Renal cortex interstitium (tissue), 11 donors: ENCODE data around the gene ZNF512B. TPM values are rescaled to one million over a fixed set of nuclear protein-coding genes. Genes with fewer than 3 reads are reported as not detected.
"Not testable (repeated sequence)": the region's sequence is repeated elsewhere in the genome, so short reads cannot be mapped to it uniquely, and the experiment has no call there.

ENCODE experiments used
- DNase-seq, 11 donors: peaks; one replicate each; pipeline ENCODE4 v3.0.0-alpha.2; 2013; ENCODE audit warnings: low read depth in 9 of 11, low spot score in 4 of 11; ENCODE audit errors: extremely low read depth in 1 of 11
- polyA plus RNA-seq, 3 donors: library from polyadenylated mRNA; unstranded; fragments of 120-200 nt; gene quantifications; one replicate each; pipeline ENCODE4 v1.2.1, GENCODE V29; 2013; ENCODE audit not compliant: insufficient read length in 3 of 3

ZNF512B gene
- polyA plus RNA-seq, 3 donors: 23.7 to 33.5 (median 29.5) TPM

- no peak for DNase-seq
These were observed 40.7 kb downstream of the ZNF512B start for GRCh38 chr20:63929071-63929470.

GRCh38 chr20:63926298-63926697 is 43.4 kb downstream of the ZNF512B start:
- DNase-seq: no peak

- no peak for DNase-seq
These were observed 45.5 kb downstream of the ZNF512B start for GRCh38 chr20:63924241-63924640.

GRCh38 chr20:63923651-63924050 is 46.1 kb downstream of the ZNF512B start:
- DNase-seq: no peak

GRCh38 chr20:63920226-63920625 is 49.5 kb downstream of the ZNF512B start:
- DNase-seq: no peak

GRCh38 chr20:63919130-63919529 is 50.6 kb downstream of the ZNF512B start:
- DNase-seq: no peak

- DNase-seq: no peak
These were observed 51.9 kb downstream of the ZNF512B start for GRCh38 chr20:63917811-63918210.

GRCh38 chr20:63916371-63916939 is 53.3 kb downstream of the ZNF512B start:
- DNase-seq: not testable (repeated sequence)

GRCh38 chr20:63915471-63915870 is 54.3 kb downstream of the ZNF512B start:
- DNase-seq: no peak

GRCh38 chr20:63913768-63914167 is 56.0 kb downstream of the ZNF512B start:
- no peak for DNase-seq

- DNase-seq: no peak
These were observed 58.6 kb downstream of the ZNF512B start for GRCh38 chr20:63911176-63911575.

- DNase-seq: no peak
These were observed 61.6 kb downstream of the ZNF512B start for GRCh38 chr20:63908008-63908682.

Other genes starting within 250 kb of the ZNF512B start
- 10 to 100 TPM in 2 of 3 donors, 1 to 10 TPM in 1; 3.1 to 14.2 (median 10.7) TPM for gene LIME1, start 233.3 kb downstream of the ZNF512B start, polyA plus RNA-seq
- 100 to 1,000 TPM in 2 of 3 donors, 10 to 100 TPM in 1; 65.7 to 124 (median 123) TPM for gene SLC2A4RG, start 230.2 kb downstream of the ZNF512B start, polyA plus RNA-seq
- gene ZBTB46, start 138.7 kb downstream of the ZNF512B start, polyA plus RNA-seq: 10 to 100 TPM; 15.5 to 20.0 (median 19.2) TPM
- not detected for gene ABHD16B, start 108.4 kb downstream of the ZNF512B start, polyA plus RNA-seq
- 100 to 1,000 TPM in 1 of 3 donors, 10 to 100 TPM in 2; 79.9 to 102 (median 90.5) TPM for gene TPD52L2, start 104.7 kb downstream of the ZNF512B start, polyA plus RNA-seq
- gene DNAJC5, start 74.8 kb downstream of the ZNF512B start, polyA plus RNA-seq: 10 to 100 TPM; 26.2 to 33.0 (median 31.4) TPM
- 10 to 100 TPM; 40.0 to 77.6 (median 58.7) TPM for gene UCKL1, start 13.5 kb downstream of the ZNF512B start, polyA plus RNA-seq
- 1 to 10 TPM; 5.8 to 9.9 (median 9.3) TPM for gene SAMD10, start 9.7 kb upstream of the ZNF512B start, polyA plus RNA-seq
- gene PRPF6, start 11.2 kb upstream of the ZNF512B start, polyA plus RNA-seq: 10 to 100 TPM; 81.8 to 95.2 (median 87.4) TPM
- gene C20orf204, start 66.3 kb upstream of the ZNF512B start, polyA plus RNA-seq: 1 to 10 TPM in 2 of 3 donors, under 1 TPM in 1; 0.56 to 1.1 (median 1.0) TPM
- gene SOX18, start 79.7 kb upstream of the ZNF512B start, polyA plus RNA-seq: 10 to 100 TPM in 2 of 3 donors, 1 to 10 TPM in 1; 5.5 to 12.1 (median 12.1) TPM
- gene TCEA2, start 93.3 kb upstream of the ZNF512B start, polyA plus RNA-seq: 10 to 100 TPM; 72.5 to 93.9 (median 89.4) TPM
- 1 to 10 TPM; 4.5 to 7.1 (median 5.7) TPM for gene RGS19, start 109.6 kb upstream of the ZNF512B start, polyA plus RNA-seq
- 1 to 10 TPM in 2 of 3 donors, under 1 TPM in 1; 0.65 to 1.3 (median 1.2) TPM for gene OPRL1, start 110.2 kb upstream of the ZNF512B start, polyA plus RNA-seq
- gene LKAAEAR1, start 114.5 kb upstream of the ZNF512B start, polyA plus RNA-seq: under 1 TPM in 1 of 3 donors, not detected in 2; 0.40 TPM
- not detected for gene NPBWR2, start 137.6 kb upstream of the ZNF512B start, polyA plus RNA-seq
- gene MYT1, start 194.5 kb upstream of the ZNF512B start, polyA plus RNA-seq: under 1 TPM; 0.42 to 0.68 (median 0.55) TPM